Sigmoid colon (tissue), 7 donors: ENCODE data around the gene APOBEC4. TPM values are rescaled to one million over a fixed set of nuclear protein-coding genes. Genes with fewer than 3 reads are reported as not detected.

Source experiments
- DNase-seq: peaks from one replicate; pipeline ENCODE4 v3.0.0-alpha.2; 2019
- H3K27ac ChIP-seq, 4 donors: fragments of 200-600 bp; sonication (generic); one replicate each; pipeline ENCODE4 v1.5.1; 2016 to 2019; ENCODE audit warnings: mild to moderate bottlenecking in 1 of 4
- H3K27me3 ChIP-seq, 3 donors: fragments of 200-600 bp; sonication (generic); one replicate each; pipeline ENCODE4 v1.5.1; 2019; ENCODE audit warnings: mild to moderate bottlenecking in 1 of 3
- H3K36me3 ChIP-seq, 4 donors: fragments of 200-600 bp; sonication (generic); one replicate each; pipeline ENCODE4 v1.5.1; 2016 to 2019
- H3K4me1 ChIP-seq, 4 donors: fragments of 200-600 bp; sonication (generic); one replicate each; pipeline ENCODE4 v1.5.1; 2017 to 2019
- H3K4me3 ChIP-seq, 4 donors: fragments of 200-600 bp; sonication (generic); one replicate each; pipeline ENCODE4 v1.5.1; 2017 to 2019; ENCODE audit warnings: mild to moderate bottlenecking in 2 of 4, moderate library complexity in 1 of 4
- H3K9me3 ChIP-seq, 4 donors: fragments of 200-600 bp in 3 of 4; sonication (generic) in 3 of 4; one replicate each; pipeline versions ENCODE4 v1.5.1 to v1.6.1; 2013 to 2019
- EP300 ChIP-seq, 4 donors: sonication (generic); formaldehyde crosslinking; IDR thresholded peaks; one replicate each; pipeline ENCODE4 v1.6.1; 2017; ENCODE audit warnings: antibody characterized with exemption in 4 of 4
- POLR2A ChIP-seq, 2 donors: fragments of 450-650 bp; IDR thresholded peaks; one replicate each; pipeline ENCODE4 v1.6.1; 2016; ENCODE audit warnings: antibody characterized with exemption in 2 of 2, mild to moderate bottlenecking in 2 of 2, moderate library complexity in 2 of 2
- POLR2AphosphoS5 ChIP-seq, 4 donors: sonication (generic); formaldehyde crosslinking; IDR thresholded peaks; one replicate each; pipeline ENCODE4 v1.6.1; 2017; ENCODE audit warnings: antibody characterized with exemption in 4 of 4
- WGBS, 2 donors: extraction: QIAGEN DNeasy Blood & Tissue Kit; methylation state at CpG; one replicate each; pipeline ENCODE4 v1.1.7; 2013; 5-methylcytosine and 5-hydroxymethylcytosine counted together
- intact Hi-C: fragments of 100-400 bp; cut with DNase I; formaldehyde crosslinking; loops from one replicate; pipeline ENCODE4 v1.15.1; 2023
- polyA plus RNA-seq, 3 donors: library from polyadenylated mRNA; stranded (reverse); fragments of 200-250 nt; gene quantifications; one replicate each; pipeline ENCODE4 v1.2.3, GENCODE V29; 2013
- total RNA-seq, 4 donors: library from RNA; depleted of rRNA; stranded (reverse); fragments of >200 nt; gene quantifications; one replicate each; pipeline ENCODE4 v1.1.0, GENCODE V29; 2016
- TF ChIP-seq, protein P1 (sequence below), 4 experiments: fragments of 450-650 bp in 3 of 4; fragments of 200-600 bp in 1 of 4; IDR thresholded peaks; one replicate each; pipeline ENCODE4 v1.5.1; 2016 to 2019; ENCODE audit warnings: antibody characterized with exemption in 4 of 4, mild to moderate bottlenecking in 3 of 4, moderate library complexity in 2 of 4
- donor health status: healthy with polysubstance abuse.
- donor health status: Bipolar disorder and iron deficiency.
- donor health status: healthy.

The APOBEC4 gene
- total and polyA plus RNA-seq, 7 donors, result 0.10 TPM; not detected in 6

DNA sequence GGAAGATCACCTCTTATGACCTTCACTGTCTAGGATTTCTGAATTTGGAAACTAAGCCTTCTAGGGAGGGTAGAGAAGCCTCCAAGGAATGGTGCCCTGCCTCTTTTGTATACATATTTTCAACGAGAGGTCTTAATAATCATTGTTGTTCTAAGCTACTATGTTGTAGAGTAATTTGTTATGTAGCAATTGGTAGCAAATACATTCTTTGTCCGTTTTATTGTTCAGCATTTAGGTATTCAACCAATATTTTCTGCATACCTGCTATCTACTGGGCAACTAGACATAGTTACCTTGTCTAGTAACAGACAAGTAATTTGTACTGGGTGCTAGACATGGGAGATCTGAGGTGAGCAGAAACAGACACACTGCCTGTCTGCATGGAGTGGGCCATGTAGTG is 42.1 kb downstream of the APOBEC4 start:
- DNase-seq, result no peak
- peaks cover 0 to 30% (median 25%) of the 10 kb centered on the region in 4 donors for H3K4me1 ChIP-seq
- H3K9me3 ChIP-seq, result no peaks in the 10 kb centered on the region
- H3K36me3 ChIP-seq, result no peaks in the 10 kb centered on the region
- no peak overlapping the region for H3K4me3 ChIP-seq
- intact Hi-C loops, result no loop called here
- H3K27ac ChIP-seq, result no peak overlapping the region
- 42 to 44% methylated on average over 2 of the region's 2 CpGs for WGBS, 2 donors
- no peaks in the 10 kb centered on the region for H3K27me3 ChIP-seq
- TF ChIP-seq EP300 (IDR thresholded peaks at IDR 0.05) (no peak), POLR2AphosphoS5 (IDR thresholded peaks at IDR 0.05) (no peak), POLR2A (IDR thresholded peaks at IDR 0.05) (no peak)
- TF ChIP-seq, protein P1, sequence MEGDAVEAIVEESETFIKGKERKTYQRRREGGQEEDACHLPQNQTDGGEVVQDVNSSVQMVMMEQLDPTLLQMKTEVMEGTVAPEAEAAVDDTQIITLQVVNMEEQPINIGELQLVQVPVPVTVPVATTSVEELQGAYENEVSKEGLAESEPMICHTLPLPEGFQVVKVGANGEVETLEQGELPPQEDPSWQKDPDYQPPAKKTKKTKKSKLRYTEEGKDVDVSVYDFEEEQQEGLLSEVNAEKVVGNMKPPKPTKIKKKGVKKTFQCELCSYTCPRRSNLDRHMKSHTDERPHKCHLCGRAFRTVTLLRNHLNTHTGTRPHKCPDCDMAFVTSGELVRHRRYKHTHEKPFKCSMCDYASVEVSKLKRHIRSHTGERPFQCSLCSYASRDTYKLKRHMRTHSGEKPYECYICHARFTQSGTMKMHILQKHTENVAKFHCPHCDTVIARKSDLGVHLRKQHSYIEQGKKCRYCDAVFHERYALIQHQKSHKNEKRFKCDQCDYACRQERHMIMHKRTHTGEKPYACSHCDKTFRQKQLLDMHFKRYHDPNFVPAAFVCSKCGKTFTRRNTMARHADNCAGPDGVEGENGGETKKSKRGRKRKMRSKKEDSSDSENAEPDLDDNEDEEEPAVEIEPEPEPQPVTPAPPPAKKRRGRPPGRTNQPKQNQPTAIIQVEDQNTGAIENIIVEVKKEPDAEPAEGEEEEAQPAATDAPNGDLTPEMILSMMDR (IDR thresholded peaks at IDR 0.05), result no peak

DNA sequence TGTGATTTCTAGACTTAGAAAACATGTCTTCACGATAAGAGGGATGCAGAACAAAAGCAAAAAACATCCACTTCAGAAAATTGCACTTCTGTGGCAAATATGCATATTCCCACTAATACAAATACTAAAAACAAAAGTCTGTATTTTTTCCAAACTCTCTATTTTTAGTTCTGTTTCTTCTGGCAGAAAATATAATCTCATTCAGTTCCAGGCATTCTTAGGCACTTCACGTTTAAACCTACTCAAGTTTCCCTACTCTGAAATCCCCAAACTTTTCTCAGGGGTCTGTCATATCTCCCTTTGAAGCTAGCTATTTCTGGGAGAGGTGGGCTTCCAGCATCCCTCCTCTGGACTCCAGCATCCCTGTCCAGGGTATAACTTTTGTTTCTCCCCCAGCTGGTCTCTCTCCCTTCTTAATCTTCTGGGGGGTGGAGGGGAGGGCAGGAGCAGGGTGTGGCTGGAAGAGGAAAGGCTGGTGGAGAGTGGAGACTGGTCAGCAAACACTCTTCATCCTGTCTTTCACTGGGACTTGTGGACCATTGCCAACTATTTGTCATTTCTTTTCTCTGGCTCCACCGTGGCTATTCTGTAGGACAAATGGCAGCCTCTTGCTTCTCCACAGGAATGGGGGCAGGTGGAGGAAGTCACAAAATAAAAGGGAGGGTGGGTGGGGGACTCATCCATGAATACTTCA is 43.2 kb downstream of the APOBEC4 start:
- Histone ChIP-seq H3K4me1 (peaks cover 0 to 30% (median 25%) of the 10 kb centered on the region in 4 donors), H3K36me3 (no peaks in the 10 kb centered on the region), H3K9me3 (no peaks in the 10 kb centered on the region), H3K27me3 (no peaks in the 10 kb centered on the region), H3K27ac (peak overlapping the region; percentile 42 to 73 (median 72)), H3K4me3 (no peak overlapping the region)
- TF ChIP-seq, protein P1 (IDR thresholded peaks at IDR 0.05), result no peak
- no peak for TF ChIP-seq EP300 (IDR thresholded peaks at IDR 0.05)
- no peak for TF ChIP-seq POLR2AphosphoS5 (IDR thresholded peaks at IDR 0.05)
- no peak for TF ChIP-seq POLR2A (IDR thresholded peaks at IDR 0.05)
- WGBS, 2 donors, result 44 to 52% methylated on average over 3 of the region's 3 CpGs
- intact Hi-C loops, result no loop called here
- no peak for DNase-seq

DNA sequence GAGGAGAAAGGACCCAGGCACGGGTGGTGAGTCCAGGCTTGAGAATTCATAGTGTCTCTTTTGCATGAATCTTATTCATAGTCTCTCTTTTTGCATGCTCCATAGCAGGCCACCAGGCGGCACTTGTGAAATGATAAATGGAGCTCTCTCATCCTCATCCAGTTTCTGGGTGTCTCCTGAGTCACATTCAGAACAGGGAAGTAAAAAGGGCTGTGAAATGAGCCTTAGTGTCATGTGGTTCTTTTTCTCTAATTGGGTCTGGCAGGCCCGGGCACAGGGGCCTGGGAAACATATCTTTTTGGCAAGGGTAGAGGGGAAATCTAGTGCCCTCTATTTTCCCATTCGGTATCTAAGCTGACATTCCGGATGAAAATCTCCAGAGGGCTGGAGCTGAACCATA is 43.8 kb downstream of the APOBEC4 start:
- H3K27me3 ChIP-seq, result no peaks in the 10 kb centered on the region
- intact Hi-C loops, result no loop called here
- WGBS, 2 donors, result 52 to 56% methylated on average over 5 of the region's 5 CpGs
- TF ChIP-seq EP300 (IDR thresholded peaks at IDR 0.05), result no peak
- TF ChIP-seq POLR2AphosphoS5 (IDR thresholded peaks at IDR 0.05), result peak in 1 of 4 donors; percentile 49
- TF ChIP-seq POLR2A (IDR thresholded peaks at IDR 0.05), result no peak
- TF ChIP-seq, protein P1 (IDR thresholded peaks at IDR 0.05), result peak; percentile 28 to 77 (median 48)
- DNase-seq, result peak; percentile 79
- H3K4me3 ChIP-seq, result no peak overlapping the region
- H3K9me3 ChIP-seq, result no peaks in the 10 kb centered on the region
- peaks cover 0 to 30% (median 25%) of the 10 kb centered on the region in 4 donors for H3K4me1 ChIP-seq
- H3K27ac ChIP-seq, result peak overlapping the region; percentile 42 to 73 (median 72)
- H3K36me3 ChIP-seq, result no peaks in the 10 kb centered on the region

DNA sequence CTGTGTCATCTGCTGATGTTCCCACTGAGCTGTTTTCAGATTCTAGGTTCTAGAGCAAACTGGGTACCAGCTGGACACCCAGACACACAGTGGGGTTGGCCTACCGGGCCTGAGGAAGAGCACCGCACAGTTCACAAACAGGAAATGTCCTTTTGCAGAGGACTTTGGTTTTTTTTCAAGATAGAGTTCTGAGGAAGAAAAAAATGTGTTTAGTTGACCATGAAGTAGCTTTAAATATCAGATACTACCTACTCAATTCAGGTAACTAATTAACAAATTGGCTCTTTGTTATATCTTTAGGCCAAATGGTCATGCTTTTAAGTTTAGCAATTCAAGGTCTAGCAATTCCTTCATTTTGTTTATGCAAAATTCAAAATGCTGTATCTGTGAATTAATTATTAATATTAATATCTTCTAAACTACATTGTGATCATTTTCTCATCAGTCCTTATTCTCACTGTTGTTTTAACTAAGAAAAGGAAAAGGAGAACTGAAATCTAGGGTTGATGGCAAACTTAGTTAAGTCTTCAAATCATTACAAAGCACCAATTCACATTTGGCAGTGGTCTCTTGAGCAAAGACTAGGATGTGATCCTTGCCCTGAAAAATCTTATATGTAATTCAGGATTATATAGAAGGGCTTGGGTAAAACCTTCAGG is 45.7 kb downstream of the APOBEC4 start:
- intact Hi-C loops, result no loop called here
- no peak overlapping the region for H3K27ac ChIP-seq
- no peaks in the 10 kb centered on the region for H3K9me3 ChIP-seq
- no peaks in the 10 kb centered on the region for H3K27me3 ChIP-seq
- WGBS, 2 donors, result 53 to 80% methylated on average over 2 of the region's 2 CpGs
- no peak overlapping the region for H3K4me3 ChIP-seq
- TF ChIP-seq EP300 (IDR thresholded peaks at IDR 0.05), result no peak
- no peak for TF ChIP-seq POLR2AphosphoS5 (IDR thresholded peaks at IDR 0.05)
- TF ChIP-seq, protein P1 (IDR thresholded peaks at IDR 0.05), result no peak
- no peak for TF ChIP-seq POLR2A (IDR thresholded peaks at IDR 0.05)
- no peak for DNase-seq
- peaks cover 0 to 30% (median 25%) of the 10 kb centered on the region in 4 donors for H3K4me1 ChIP-seq
- no peaks in the 10 kb centered on the region for H3K36me3 ChIP-seq
